A673 (cell line): ENCODE results near the gene XYLB. TPM values are rescaled to one million over a fixed set of nuclear protein-coding genes. Genes with fewer than 3 reads are reported as not detected.

Source experiments
- BruUV-seq: library from RNA; stranded (reverse); fragments of 400-500 nt; replicated peaks from 2 replicates; lab custom pipeline; 2021; lab: Mats Ljungman, UMichigan
- CTCF ChIA-PET: fragments of 300-600 bp; sonication (Branson Sonifier 250); formaldehyde crosslinking; loops from one replicate; lab custom pipeline; 2022; ENCODE audit warnings: antibody characterized with exemption; lab: Charles Lee
- POLR2A ChIA-PET: fragments of 300-600 bp; sonication (Branson Sonifier 250); formaldehyde crosslinking; loops from one replicate; lab custom pipeline; 2022; ENCODE audit warnings: antibody characterized with exemption; ENCODE audit not compliant: low non-redundant PET; lab: Charles Lee
- DNase-seq: peaks from one replicate; pipeline ENCODE4 v3.0.0-alpha.2; 2015; ENCODE audit warnings: low spot score
- H3K27ac ChIP-seq: fragments of 200-600 bp; sonication (generic); 2 replicates; pipeline ENCODE4 v1.5.1; 2016; ENCODE audit warnings: mixed run types, low read depth, mild to moderate bottlenecking, mixed read lengths, antibody characterized with exemption, low read length; ENCODE audit not compliant: poor library complexity, severe bottlenecking
- H3K27me3 ChIP-seq: fragments of 200-600 bp; sonication (generic); replicated peaks from 2 replicates; pipeline ENCODE4 v1.6.1; 2017; ENCODE audit warnings: mixed run types, low read depth, mild to moderate bottlenecking, mixed read lengths, antibody characterized with exemption, low read length; ENCODE audit not compliant: insufficient read depth, poor library complexity
- H3K36me3 ChIP-seq: fragments of 200-600 bp; sonication (generic); 2 replicates; pipeline ENCODE4 v1.6.1; 2016; ENCODE audit warnings: mixed run types, mild to moderate bottlenecking, mixed read lengths, antibody characterized with exemption, low read length; ENCODE audit not compliant: insufficient read depth, poor library complexity, severe bottlenecking
- H3K4me1 ChIP-seq: fragments of 200-600 bp; sonication (generic); 2 replicates; pipeline ENCODE4 v1.6.1; 2017; ENCODE audit warnings: mixed run types, mild to moderate bottlenecking, mixed read lengths, antibody characterized with exemption, low read length; ENCODE audit not compliant: insufficient read depth, poor library complexity, severe bottlenecking
- H3K4me3 ChIP-seq: fragments of 200-600 bp; sonication (generic); 2 replicates; pipeline ENCODE4 v1.5.1; 2016; ENCODE audit warnings: low read depth, mixed run types, mild to moderate bottlenecking, mixed read lengths, low read length; ENCODE audit not compliant: poor library complexity, severe bottlenecking
- H3K9me3 ChIP-seq: fragments of 200-600 bp; sonication (generic); 2 replicates; pipeline ENCODE4 v1.6.1; 2016; ENCODE audit warnings: mixed run types, low read depth, mild to moderate bottlenecking, mixed read lengths, antibody characterized with exemption, low read length; ENCODE audit not compliant: poor library complexity, severe bottlenecking
- CTCF ChIP-seq: fragments of 300-800, 200-600 bp; sonication (generic); conservative IDR thresholded peaks from 2 replicates; pipeline ENCODE4 v1.5.1; 2017; ENCODE audit warnings: low read depth, mild to moderate bottlenecking, antibody characterized with exemption, low read length, moderate library complexity, mixed read lengths
- EZH2 ChIP-seq: fragments of 200-600 bp; sonication (generic); IDR thresholded peaks from 2 replicates; pipeline ENCODE4 v1.6.1; 2017; ENCODE audit warnings: borderline replicate concordance, low read depth, mild to moderate bottlenecking, mixed read lengths, antibody characterized with exemption, low read length; ENCODE audit not compliant: poor library complexity, severe bottlenecking
- intact Hi-C: fragments of 100-400 bp; cut with micrococcal nuclease; formaldehyde crosslinking; loops from one replicate; pipeline ENCODE4 v1.10.0; 2022; ENCODE audit not compliant: unreplicated experiment
- total RNA-seq: library from RNA; stranded (reverse); gene quantifications from 2 replicates; pipeline ENCODE4 v1.2.3, GENCODE V29; 2021

Gene XYLB
- total RNA-seq, 1 experiment from 2014 or later = 3.6 TPM

- Histone ChIP-seq H3K27ac (no peak overlapping the region), H3K9me3 (no peaks in the 10 kb centered on the region), H3K4me3 (no peak overlapping the region), H3K36me3 (no peaks in the 10 kb centered on the region), H3K27me3 (no peaks in the 10 kb centered on the region), H3K4me1 (no peaks in the 10 kb centered on the region)
- DNase-seq = peak; percentile 57
- TF ChIP-seq CTCF (no peak), EZH2 (no peak)
- ChIA-PET CTCF (interaction anchor here (1.1 kb wide), 1 partner anchor 131 kb away, joined by 3 read pairs; no protein-coding TSS in a partner anchor), POLR2A (no interaction called here)
- BruUV-seq = TSS peak; percentile 29
- intact Hi-C loops = loop anchor here (5.0 to 10.0 kb wide), 2 partner anchors 133 to 214 kb away; partner anchors contain the start of genes ACAA1 and MYD88
Measured at GRCh38 chr3:38348903-38349302, 2.3 kb downstream of the XYLB start.

GRCh38 chr3:38349684-38350359 lies 3.2 kb downstream of the XYLB start:
- POLR2A ChIA-PET = no interaction called here
- no peaks in the 10 kb centered on the region for H3K36me3 ChIP-seq
- CTCF ChIA-PET = interaction anchor here (1.1 kb wide), 1 partner anchor 130 kb away, joined by 3 read pairs; no protein-coding TSS in a partner anchor
- peak; percentile 12 for DNase-seq
- no peaks in the 10 kb centered on the region for H3K4me1 ChIP-seq
- no peak overlapping the region for H3K4me3 ChIP-seq
- no peaks in the 10 kb centered on the region for H3K27me3 ChIP-seq
- BruUV-seq = no TSS peak
- intact Hi-C loops = loop anchor here (5.0 to 10.0 kb wide), 2 partner anchors 132 to 215 kb away; partner anchors contain the start of genes ACAA1 and MYD88
- no peak overlapping the region for H3K27ac ChIP-seq
- no peaks in the 10 kb centered on the region for H3K9me3 ChIP-seq
- TF ChIP-seq EZH2 = no peak
- TF ChIP-seq CTCF = no peak

DNA sequence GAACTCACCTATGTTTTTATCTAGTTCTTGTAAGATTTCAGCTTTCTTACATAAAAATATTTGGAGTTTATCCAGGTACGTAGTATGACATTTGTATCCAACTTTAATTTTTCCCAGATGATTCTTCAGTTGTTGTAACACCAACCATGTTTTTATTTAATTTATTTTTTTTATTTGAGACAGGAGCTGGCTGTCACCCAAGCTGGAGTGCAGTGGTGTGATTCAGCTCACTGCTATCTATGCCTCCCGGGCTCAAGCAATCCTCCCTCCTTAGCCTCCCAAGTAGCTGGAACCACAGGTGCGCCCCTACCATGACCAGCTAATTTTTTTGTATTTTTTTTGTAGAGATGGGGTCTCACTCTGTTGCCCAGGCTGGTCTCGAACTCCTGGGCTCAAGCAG lies 6.6 kb downstream of the XYLB start:
- intact Hi-C loops = no loop called here
- no peak overlapping the region for H3K4me3 ChIP-seq
- H3K36me3 ChIP-seq = no peaks in the 10 kb centered on the region
- BruUV-seq = no TSS peak
- no peaks in the 10 kb centered on the region for H3K4me1 ChIP-seq
- ChIA-PET POLR2A (interaction anchor here (0.7 kb wide), 1 partner anchor 17 kb away, joined by 3 read pairs; no protein-coding TSS in a partner anchor), CTCF (no interaction called here)
- no peaks in the 10 kb centered on the region for H3K9me3 ChIP-seq
- H3K27ac ChIP-seq = no peak overlapping the region
- H3K27me3 ChIP-seq = no peaks in the 10 kb centered on the region
- DNase-seq = no peak
- TF ChIP-seq CTCF (no peak), EZH2 (no peak)
